GM19035 (cell line): ENCODE results near the gene DPP10.
"Not testable (repeated sequence)": the region's sequence is repeated elsewhere in the genome, so short reads cannot be mapped to it uniquely, and the experiment has no call there.

Experiments used
- ATAC-seq: cut with Tn5 transposase; IDR thresholded peaks from one replicate; pipeline ENCODE4 v1.9.1; 2021; ENCODE audit not compliant: unreplicated experiment

DPP10 gene

DNA sequence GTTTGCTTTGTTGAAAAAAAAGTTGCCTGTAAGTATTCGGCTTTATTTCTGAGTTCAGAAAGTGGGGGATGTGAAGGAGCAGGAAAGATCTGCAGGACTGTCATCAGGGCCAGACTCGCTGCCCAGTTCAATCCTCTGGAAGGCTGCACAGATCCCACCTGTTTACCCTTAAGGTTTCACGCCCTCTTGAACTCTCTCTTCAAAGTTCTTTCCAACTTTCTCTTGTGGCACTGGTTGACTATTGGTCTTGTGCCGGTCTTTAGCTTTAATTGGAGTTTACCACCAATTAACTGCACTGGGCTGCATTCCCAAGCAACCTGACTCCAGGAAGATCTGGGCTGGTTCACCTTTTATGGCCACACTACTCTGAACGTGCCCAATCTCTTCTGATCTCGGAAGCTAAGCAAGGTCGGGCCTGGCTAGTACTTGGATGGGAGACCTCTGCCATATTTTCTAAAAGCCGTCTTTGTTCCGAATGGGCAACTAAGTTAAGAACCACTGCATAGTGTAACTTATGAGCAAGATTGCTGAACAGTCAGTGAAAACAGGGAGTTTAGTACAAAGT lies 495.0 kb downstream of the DPP10 start:
- ATAC-seq, result no peak

DNA sequence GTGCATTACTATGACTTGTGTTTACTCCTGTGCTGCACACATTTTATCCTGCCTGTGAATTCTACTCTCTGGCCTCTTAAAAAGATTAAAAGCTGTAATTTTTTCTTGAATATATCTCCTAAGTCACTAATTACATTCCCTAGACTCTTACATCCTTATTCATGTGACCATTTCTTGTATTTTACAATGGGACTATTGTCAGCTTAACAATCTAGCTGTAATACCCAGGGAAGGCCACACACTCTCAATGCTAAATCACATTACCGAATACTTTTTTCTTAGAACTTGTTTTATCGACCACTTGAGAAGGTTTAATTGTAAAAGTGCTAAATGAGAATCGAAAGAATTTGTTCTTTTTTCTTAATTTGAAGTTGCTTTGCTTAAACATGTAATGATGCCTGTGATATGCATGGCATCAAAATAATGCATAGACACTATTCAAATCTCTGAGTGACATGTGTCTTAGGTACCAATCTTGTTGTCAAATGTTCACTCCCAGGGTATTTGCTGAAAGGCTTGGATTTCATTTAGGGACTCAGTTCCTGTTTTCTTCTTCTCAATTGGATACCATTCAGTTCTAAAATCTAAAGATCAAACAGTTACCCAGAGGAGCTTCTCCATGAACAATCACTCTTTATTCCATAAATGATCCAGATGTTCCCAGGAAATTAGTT lies 498.5 kb downstream of the DPP10 start:
- ATAC-seq, result no peak

DNA sequence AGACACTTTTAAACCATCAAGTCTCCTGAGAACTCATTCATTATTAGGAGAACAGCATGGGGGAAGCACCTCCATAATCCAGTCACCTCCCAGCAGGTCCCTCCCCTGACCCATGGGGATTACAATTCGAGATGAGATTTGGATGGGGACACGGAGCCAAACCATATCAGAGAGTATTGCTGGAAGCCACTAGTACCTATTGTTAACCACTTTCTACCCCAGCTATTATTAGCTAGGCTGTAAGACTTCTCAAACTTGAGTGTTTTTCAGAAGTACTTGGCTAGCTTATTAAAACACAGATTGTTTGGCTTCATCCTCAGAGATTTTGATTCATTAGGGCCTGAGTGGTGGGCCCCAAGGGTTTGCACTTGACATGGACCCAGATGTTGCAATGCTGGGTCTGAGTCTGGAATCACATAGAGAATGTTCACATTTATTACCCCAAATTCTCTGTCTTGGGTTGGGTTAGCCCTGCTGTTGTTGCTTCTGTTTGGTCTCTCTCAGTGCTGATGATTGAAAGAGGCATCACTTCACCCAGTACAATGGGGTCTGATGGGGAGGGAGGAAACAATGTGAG lies 506.9 kb downstream of the DPP10 start:
- no peak for ATAC-seq

- ATAC-seq, result no peak
Measured at GRCh38 chr2:114960389-114960788, 517.9 kb downstream of the DPP10 start.

DNA sequence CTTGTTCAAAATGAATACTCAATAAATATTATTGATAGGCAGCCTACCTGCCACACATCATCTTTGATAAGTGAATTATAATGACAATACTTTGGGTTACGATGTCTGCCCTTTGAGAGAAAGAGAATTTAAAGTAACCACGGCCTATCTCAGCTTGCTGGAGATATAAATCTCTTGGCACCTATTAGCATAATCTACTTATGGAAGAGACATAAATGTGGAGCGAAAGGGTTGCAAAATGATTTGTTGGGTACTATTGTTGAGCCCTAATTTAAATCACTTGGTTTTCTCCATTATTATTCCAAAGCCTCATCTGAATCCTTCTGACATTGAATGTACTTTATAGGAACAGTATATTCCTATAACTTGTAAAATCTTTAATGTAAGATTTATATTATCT lies 520.1 kb downstream of the DPP10 start:
- ATAC-seq, result no peak

DNA sequence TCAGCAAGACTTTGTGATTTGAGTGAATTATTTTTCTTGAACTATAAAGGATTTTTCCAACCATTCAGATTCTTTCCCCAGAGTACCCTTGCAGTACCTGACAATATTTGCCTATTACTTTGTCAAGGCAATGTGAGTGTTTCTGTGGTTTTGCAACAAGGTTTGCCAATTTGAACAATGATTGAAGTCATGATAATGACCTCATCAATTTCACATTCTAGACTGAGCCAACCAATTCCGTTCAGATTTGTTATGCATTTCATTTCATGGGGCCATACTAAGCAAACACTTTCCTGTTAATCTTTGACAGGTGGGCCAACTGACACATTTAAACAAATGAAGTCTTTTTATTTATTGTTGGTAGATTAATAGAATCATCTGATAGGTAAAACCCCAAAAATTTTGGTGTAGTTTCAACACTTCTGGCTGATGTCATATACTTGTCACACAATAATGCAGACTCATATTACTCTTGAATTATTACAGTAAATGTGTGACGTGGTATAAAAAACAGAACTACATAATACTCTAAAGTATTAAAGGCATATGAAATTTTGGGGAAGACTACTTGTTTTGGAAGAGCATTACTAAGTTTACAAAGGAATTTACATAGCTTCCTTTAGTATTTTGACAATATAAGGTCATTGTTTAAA lies 526.4 kb downstream of the DPP10 start:
- ATAC-seq, result no peak

- ATAC-seq, result not testable (repeated sequence)
Measured at GRCh38 chr2:115004321-115004720, 561.9 kb downstream of the DPP10 start.

- ATAC-seq, result no peak
Measured at GRCh38 chr2:115011721-115012120, 569.3 kb downstream of the DPP10 start.

GRCh38 chr2:115022013-115022412 lies 579.6 kb downstream of the DPP10 start:
- not testable (repeated sequence) for ATAC-seq

GRCh38 chr2:115034801-115035200 lies 592.4 kb downstream of the DPP10 start:
- no peak for ATAC-seq

DNA sequence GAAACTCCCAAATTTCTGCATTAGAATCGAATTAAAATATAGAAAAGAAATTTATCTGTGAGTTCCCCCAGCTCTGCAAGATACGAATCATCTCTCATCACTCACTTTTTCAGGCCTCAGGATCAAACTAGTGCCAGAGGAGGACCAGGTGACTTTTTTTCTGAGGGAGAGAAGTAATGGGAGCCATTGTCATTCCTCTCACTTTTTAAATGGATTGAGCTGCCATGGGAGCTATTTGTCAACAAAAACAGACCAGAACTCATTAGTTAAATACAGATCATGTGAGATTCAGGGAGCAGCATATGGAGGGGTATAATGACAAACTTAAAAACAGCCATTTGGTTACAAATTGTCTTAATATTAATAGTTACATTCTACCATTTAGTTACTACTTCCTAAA lies 594.4 kb downstream of the DPP10 start:
- ATAC-seq, result no peak

GRCh38 chr2:115057473-115057872 lies 615.0 kb downstream of the DPP10 start:
- no peak for ATAC-seq

GRCh38 chr2:115070002-115070401 lies 627.6 kb downstream of the DPP10 start:
- no peak for ATAC-seq

- no peak for ATAC-seq
Measured at GRCh38 chr2:115071534-115071933, 629.1 kb downstream of the DPP10 start.

- ATAC-seq, result no peak
Measured at GRCh38 chr2:115075800-115076199, 633.4 kb downstream of the DPP10 start.

GRCh38 chr2:115077626-115078025 lies 635.2 kb downstream of the DPP10 start:
- no peak for ATAC-seq

DNA sequence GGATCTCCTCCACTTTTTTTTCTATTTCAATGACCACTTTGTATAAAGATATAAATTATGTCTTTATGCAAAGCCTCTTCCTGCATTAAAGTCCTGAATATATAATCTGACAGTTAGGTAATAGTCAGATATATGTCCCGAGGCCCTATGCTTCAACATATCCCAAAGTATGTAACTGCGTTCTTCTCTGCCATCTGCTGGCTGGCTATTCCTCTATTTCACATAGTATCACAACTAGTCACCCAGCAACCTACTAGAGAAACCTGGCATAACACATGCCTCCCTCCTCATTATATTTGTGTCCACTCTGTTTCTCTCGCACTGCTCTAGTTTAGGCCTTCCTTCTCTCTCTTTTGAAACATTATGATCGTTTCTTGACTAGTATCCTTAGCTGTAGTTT lies 640.8 kb downstream of the DPP10 start:
- ATAC-seq, result no peak

DNA sequence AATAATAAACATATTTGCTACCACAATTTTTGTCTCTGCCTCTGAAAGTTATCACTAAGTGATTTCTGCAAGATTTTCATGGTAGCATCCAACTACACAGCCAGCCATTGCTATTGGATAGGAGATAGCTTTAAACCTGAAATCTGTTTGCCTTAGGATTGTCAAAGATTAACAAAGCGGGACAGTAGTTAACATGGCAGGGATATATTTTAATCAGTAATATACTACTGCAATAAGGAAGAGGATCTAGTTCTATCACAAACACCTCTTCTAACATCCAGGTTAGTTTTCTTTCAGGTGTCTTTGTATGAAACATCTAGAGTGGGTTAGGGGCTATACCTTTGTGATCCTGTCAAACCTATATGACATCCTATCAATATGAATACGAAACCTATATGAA lies 641.3 kb downstream of the DPP10 start:
- ATAC-seq, result no peak

GRCh38 chr2:115084446-115084845 lies 642.0 kb downstream of the DPP10 start:
- ATAC-seq, result no peak

- ATAC-seq, result not testable (repeated sequence)
Measured at GRCh38 chr2:115086051-115086620, 643.7 kb downstream of the DPP10 start.

GRCh38 chr2:115094441-115094840 lies 652.0 kb downstream of the DPP10 start:
- ATAC-seq, result no peak

DNA sequence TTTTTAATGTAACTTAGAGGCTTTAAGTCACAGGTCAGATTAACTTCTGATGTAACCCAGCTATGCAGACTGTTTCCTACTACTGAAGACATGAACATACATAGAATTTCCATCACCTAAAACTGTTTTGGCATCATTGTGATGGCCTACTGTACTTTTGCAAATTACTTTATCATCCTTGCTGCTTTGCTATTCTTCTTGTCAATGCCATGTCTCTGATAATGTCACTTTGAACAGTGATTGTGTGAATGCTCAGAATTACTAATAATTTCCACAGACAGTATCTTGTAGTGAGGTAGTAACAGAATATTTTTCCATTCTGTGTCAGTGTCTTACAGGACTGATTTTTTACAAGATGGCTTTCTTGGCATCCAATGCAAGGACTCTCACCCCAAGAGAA lies 663.5 kb downstream of the DPP10 start:
- no peak for ATAC-seq
